Measurements from ENCODE around the gene ZFYVE27. TPM values are rescaled to one million over a fixed set of nuclear protein-coding genes. Genes with fewer than 3 reads are reported as not detected.
A peak's percentile ranks its signal among the peaks of the same experiment; 100 is the strongest.
"Not testable (repeated sequence)": the region's sequence is repeated elsewhere in the genome, so short reads cannot be mapped to it uniquely, and the experiment has no call there.

Gene ZFYVE27
- 34.6 and 45.5 TPM in 2 replicates for total RNA-seq (2014; rRNA removed; shearing (Covaris generic))

GRCh38 chr10:97736902-97737769 is at the start of gene ZFYVE27:
ZFYVE27 (plus strand) TSS chr10:97737128; CDS start chr10:97738478, 1,350 bp downstream.
- peak; percentile 94 for DNase-seq (ENCODE audit: low spot score)

- DNase-seq (ENCODE audit: low spot score) = peak; percentile 13
Observed at GRCh38 chr10:97687785-97688781, 48.8 kb upstream of the ZFYVE27 start.

DNA sequence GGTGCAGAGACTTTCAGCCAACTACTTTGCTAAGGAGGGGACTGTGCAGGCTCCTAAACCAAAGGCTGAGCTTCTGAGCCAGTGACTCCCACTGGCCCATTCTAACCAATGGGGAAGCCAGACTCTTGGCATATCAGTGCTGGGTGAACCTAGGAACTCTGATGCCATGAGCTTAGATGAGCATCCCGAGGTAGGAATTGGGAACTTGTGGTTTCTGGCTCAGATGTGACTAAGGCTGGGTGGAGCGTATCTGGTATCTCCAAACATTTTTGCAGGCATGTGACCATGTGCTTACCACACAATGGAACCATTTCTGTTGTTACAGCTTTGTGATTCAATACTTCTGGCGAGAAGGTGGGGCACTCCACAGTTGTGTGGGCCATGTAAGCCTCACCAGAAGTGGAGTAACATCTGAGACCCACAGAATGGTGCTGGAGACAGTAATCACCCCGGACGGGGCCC is 47.3 kb upstream of the ZFYVE27 start:
- peak; percentile 58 for DNase-seq (ENCODE audit: low spot score)

DNA sequence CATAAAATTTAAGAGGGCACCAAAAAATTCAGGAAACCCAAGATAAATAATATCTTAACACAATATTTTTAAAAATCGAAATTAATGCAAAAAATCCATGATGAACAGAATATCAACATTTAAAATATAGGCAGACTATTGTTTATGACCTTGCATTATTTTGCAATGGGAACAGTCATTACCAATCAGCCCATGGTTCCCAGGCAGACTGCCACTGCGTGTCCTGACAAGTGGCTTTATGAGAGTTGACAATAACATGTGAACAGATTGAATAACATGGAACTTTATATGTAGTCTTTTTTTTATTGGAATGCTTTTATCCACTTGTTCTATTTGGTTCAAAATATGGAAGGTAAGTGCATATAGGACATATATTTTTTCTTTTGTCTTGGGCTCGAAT is 46.8 kb upstream of the ZFYVE27 start:
- DNase-seq (ENCODE audit: low spot score) = no peak

DNA sequence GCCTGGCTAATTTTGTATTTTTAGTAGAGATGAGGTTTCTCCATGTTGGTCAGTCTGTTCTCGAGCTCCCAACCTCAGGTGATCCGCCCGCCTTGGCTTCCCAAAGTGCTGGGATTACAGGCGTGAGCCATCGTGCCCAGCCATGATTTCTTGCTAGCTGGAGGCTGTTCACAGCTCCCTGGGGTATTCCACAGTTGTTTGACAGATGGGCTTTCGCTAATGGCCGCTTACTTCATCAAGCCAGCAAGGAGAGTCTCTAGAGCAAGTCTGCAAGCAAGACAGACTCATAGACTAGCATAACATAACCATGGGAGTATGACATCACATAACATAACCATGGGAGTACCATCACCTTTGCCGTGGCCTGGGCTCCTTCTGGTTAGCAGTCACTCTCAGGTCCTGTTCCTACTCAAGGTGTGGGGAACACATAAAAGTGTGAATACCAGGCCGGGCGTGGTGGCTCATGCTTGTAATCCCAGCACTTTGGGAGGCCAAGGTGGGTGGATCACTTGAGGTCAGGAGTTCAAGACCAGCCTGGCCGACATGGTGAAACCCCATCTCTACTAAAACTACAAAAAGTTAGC is 38.8 kb upstream of the ZFYVE27 start:
- DNase-seq (ENCODE audit: low spot score) = not testable (repeated sequence)

DNA sequence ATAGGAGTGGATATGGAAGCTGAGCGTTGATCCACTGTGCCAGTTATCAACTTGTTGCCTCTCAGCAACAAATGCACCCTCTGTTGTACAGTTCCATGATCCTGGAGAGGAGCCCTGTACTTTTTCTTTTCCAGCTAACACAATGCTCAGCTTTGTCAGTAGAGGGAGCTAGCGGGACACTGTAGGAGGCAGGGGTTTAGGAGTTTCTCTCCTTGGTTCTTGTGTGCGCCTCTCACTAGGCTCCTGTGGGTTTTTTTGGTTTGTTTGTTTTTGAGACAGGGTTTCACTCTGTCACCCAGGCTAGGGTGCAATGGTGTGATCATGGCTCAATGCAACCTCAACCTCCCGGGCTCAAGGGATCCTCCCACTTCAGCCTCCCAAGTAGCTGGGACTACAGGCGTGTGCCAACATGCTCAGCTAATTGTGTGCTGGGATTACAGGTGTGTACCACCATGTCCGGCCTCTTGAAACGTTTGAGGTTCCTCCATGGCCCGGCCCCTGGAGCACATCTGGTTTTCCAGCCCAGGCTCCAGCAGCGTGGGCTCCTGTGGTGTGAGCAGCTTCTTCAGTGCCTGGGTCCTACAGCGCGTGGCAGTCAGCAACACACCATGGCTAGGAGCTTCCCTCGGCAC is 35.4 kb upstream of the ZFYVE27 start:
- DNase-seq (ENCODE audit: low spot score) = peak; percentile 86

GRCh38 chr10:97703398-97704067 is 33.4 kb upstream of the ZFYVE27 start:
- DNase-seq (ENCODE audit: low spot score) = no peak

- no peak for DNase-seq (ENCODE audit: low spot score)
Observed at GRCh38 chr10:97704341-97704740, 32.6 kb upstream of the ZFYVE27 start.

DNA sequence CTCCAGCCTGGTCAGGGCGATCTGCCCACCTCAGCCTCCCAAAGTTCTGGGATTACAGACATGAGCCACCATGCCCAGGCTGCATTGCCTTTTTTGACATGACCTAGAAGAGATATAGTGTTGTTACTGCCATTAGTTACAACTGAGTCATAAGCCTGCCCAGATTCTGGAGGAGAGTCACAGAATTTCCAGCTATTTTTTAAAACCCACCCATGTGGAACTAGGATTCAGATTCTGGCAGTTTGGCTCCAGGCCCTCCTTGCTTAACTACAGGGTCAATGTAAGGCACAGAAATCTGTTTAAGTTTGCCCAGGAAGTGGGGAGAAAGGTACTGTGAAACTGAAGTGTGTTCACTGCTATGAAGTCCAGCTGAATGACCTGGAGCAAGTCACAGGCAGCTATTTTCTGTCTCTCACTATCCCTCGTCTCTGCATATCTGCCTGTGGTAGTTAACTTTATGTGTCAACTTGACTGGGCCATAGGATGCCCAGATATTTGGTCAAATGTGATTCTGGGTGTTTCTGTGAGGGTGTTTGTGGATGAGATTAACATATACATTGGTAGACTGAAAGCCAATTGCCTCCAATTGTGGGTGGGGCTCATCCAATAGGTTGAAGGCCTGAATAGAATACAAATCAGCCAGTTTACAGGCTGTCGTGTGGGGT is 31.8 kb upstream of the ZFYVE27 start:
- no peak for DNase-seq (ENCODE audit: low spot score)

DNA sequence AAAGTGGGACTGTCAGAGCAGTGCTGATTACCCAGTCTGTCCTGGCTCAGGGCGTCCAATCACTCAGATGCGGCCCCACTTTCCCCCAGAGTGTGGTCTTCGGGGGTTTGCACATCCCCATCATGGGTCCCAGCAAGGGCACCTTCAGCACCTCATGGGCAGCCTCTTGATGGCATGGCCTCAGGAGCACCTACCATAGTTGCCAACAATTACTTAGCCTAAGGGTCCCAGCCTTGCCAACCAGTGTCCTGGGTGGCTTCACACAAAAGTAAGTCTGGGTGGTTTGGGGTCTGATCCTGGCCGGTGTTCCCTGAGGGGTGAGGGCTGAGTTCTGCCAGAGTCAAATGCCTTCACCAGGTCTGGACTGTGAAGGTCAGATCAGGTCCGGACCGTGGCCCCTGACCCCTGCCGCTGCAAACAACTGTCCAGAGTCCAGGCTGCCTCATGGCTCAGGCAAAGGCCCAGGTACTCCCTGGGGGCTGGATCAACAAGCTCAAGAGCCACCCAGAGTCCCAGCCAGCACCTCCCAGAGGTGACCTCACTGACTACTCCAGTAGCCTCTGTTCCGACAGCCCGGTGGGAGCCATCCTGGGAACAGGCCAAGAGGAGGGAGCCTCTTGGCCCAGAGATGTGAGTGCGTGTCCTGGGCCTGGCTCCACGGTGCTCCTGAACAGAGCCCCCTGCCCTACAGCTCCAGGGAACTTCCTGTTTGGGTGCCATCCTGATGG is 29.6 kb upstream of the ZFYVE27 start:
- DNase-seq (ENCODE audit: low spot score) = no peak

GRCh38 chr10:97708167-97708566 is 28.8 kb upstream of the ZFYVE27 start:
- DNase-seq (ENCODE audit: low spot score) = no peak

DNA sequence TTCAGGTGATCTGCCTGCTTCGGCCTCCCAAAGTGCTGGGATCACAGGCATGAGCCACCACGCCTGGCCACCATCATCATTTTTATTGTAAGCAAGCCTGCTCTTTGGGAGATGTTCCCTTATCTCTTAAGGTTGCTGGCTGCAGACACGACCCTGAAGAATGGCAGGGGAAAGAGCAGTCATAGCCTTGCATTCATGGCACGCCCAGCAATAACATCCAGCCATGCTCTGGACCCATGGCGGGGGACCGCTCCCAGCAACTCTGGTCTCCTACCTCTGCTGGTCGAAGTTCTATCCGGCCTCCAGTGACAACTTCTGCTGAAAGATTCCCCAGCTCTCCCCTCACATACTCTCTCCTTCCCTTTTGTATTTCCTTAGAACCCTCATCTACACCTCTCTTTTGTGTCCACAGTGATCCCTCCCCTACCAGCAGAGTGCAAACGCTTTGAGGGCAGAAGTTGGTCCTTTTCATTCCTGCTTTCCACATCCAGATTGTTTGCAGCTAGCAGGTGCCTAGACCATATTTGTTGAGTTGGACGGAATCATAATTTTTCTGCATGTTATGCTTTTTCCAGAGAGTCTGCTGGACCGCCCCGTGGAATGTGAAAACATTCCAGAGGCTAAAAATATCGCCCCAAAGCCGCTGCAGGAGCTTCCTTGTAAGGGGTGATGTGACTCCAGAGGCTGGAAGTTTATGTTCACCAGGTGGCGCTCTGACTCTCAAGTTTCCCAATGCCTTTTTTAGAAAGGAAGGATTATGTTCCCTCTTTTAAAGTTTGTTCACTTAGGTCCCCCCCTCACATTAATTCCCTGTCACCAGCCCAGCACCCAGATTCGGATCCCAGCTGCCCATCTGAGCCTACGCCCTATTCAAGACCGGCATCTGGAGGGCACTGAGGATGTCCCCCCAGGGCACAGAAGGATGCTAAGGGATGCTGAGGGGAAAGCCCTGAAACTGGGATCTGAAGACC is 27.7 kb upstream of the ZFYVE27 start:
- peak; percentile 78 for DNase-seq (ENCODE audit: low spot score)

GRCh38 chr10:97711640-97712572 is 25.0 kb upstream of the ZFYVE27 start:
- DNase-seq (ENCODE audit: low spot score) = no peak

GRCh38 chr10:97713339-97713825 is 23.5 kb upstream of the ZFYVE27 start, which contains the start of gene MARVELD1:
MARVELD1 (plus strand) TSS chr10:97713730; CDS start chr10:97713877, 147 bp downstream.
- peak; percentile 43 for DNase-seq (ENCODE audit: low spot score)

DNA sequence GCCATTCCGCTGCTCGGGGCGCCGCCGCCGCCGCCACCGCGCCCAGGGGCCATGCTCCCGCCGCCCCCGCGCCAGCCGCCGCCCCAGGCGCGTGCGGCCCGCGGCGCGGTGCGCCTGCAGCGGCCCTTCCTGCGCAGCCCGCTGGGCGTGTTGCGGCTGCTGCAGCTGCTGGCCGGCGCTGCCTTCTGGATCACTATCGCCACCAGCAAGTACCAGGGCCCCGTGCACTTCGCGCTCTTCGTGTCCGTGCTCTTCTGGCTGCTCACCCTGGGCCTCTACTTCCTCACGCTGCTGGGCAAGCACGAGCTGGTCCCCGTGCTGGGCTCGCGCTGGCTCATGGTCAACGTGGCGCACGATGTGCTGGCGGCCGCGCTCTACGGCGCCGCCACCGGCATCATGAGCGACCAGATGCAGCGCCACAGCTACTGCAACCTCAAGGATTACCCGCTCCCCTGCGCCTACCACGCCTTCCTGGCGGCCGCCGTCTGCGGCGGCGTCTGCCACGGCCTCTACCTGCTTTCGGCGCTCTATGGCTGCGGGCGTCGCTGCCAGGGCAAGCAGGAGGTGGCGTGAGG is 23.0 kb upstream of the ZFYVE27 start:
- peak; percentile 77 for DNase-seq (ENCODE audit: low spot score)
